SKM-1 treated with dmso at 0.1 percent for 144 hours (cell line): ENCODE results near the gene GP5.

Experiments used
- DNase-seq: peaks from one replicate; lab custom pipeline; 2025; ENCODE audit not compliant: unreplicated experiment; lab: John Stamatoyannopoulos, UW

GP5 gene

GRCh38 chr3:194352667-194353246 is 46.3 kb downstream of the GP5 start:
- no peak for DNase-seq

- DNase-seq = no peak
These were observed 47.0 kb downstream of the GP5 start for GRCh38 chr3:194351952-194352536.

- DNase-seq = no peak
These were observed 47.9 kb downstream of the GP5 start, which contains the start of gene CPN2 for GRCh38 chr3:194351080-194351672. CPN2 (minus strand) TSS chr3:194351328; CDS start chr3:194342702, 8,626 bp downstream.

- no peak for DNase-seq
These were observed 48.4 kb downstream of the GP5 start for GRCh38 chr3:194350726-194351071.

GRCh38 chr3:194348354-194348753 is 50.7 kb downstream of the GP5 start:
- DNase-seq = no peak

- DNase-seq = no peak
These were observed 52.4 kb downstream of the GP5 start for GRCh38 chr3:194346621-194347020.

GRCh38 chr3:194346035-194346434 is 53.0 kb downstream of the GP5 start:
- no peak for DNase-seq
